DOHH2 (cell line): Measurements from ENCODE around the gene EML1.

ENCODE experiments used
- CTCF ChIP-seq: fragments of 200-600 bp; sonication (generic); IDR thresholded peaks from one replicate; pipeline ENCODE4 v1.5.1; 2014; ENCODE audit warnings: antibody characterized with exemption, mild to moderate bottlenecking, low read depth, low read length; ENCODE audit not compliant: poor library complexity, severe bottlenecking
- EZH2phosphoT487 ChIP-seq: fragments of 200-600 bp; sonication (generic); IDR thresholded peaks from 2 replicates; pipeline ENCODE4 v1.6.1; 2017; ENCODE audit warnings: borderline replicate concordance, mild to moderate bottlenecking, antibody characterized with exemption, low read length, moderate library complexity, mixed read lengths

- TF ChIP-seq CTCF (no peak), EZH2phosphoT487 (no peak)
Observed at GRCh38 chr14:99850709-99851108, 57.5 kb downstream of the EML1 start.
